Parathyroid adenoma (tissue), 2 donors: ENCODE measurements around the gene WWP2.

Experiments used
- H2AFZ ChIP-seq: fragments of 300-600 bp; sonication (generic); one replicate; pipeline ENCODE4 v1.7.0; 2017; ENCODE audit warnings: antibody characterized with exemption, mild to moderate bottlenecking
- H3K27ac ChIP-seq: fragments of 300-600 bp; sonication (generic); one replicate; pipeline ENCODE4 v1.7.0; 2017
- H3K27me3 ChIP-seq: fragments of 300-600 bp; sonication (generic); one replicate; pipeline ENCODE4 v1.7.0; 2017; ENCODE audit warnings: low read length; ENCODE audit not compliant: control insufficient read depth, insufficient read depth
- H3K36me3 ChIP-seq: fragments of 300-600 bp; sonication (generic); one replicate; pipeline ENCODE4 v1.7.0; 2017; ENCODE audit warnings: low read length; ENCODE audit not compliant: control insufficient read depth, insufficient read depth
- H3K4me1 ChIP-seq: fragments of 300-600 bp; sonication (generic); one replicate; pipeline ENCODE4 v1.7.0; 2017; ENCODE audit warnings: control low read depth
- H3K4me2 ChIP-seq: fragments of 300-600 bp; sonication (generic); one replicate; pipeline ENCODE4 v1.7.0; 2017; ENCODE audit warnings: low read length
- H3K4me3 ChIP-seq: fragments of 300-600 bp; sonication (generic); one replicate; pipeline ENCODE4 v1.7.0; 2017; ENCODE audit warnings: low read depth, low read length
- H3K79me2 ChIP-seq: fragments of 300-600 bp; sonication (generic); one replicate; pipeline ENCODE4 v1.7.0; 2017; ENCODE audit warnings: control low read depth
- H3K9ac ChIP-seq: fragments of 300-600 bp; sonication (generic); one replicate; pipeline ENCODE4 v1.7.0; 2017; ENCODE audit warnings: mild to moderate bottlenecking
- H3K9me3 ChIP-seq: fragments of 300-600 bp; sonication (generic); one replicate; pipeline ENCODE4 v1.7.0; 2017; ENCODE audit warnings: low read length; ENCODE audit not compliant: control insufficient read depth
- CTCF ChIP-seq: fragments of 300-600 bp; sonication (generic); IDR thresholded peaks from one replicate; pipeline ENCODE4 v1.7.0; 2017; ENCODE audit warnings: antibody characterized with exemption, mild to moderate bottlenecking
- donor health status: primary hyperparathyroidism.

Gene WWP2

GRCh38 chr16:69906838-69907401 lies 144.8 kb downstream of the WWP2 start:
- Histone ChIP-seq H3K4me1 (no peaks in the 10 kb centered on the region), H3K9me3 (no peaks in the 10 kb centered on the region), H2AFZ (no peak overlapping the region), H3K4me2 (no peak overlapping the region), H3K36me3 (no peaks in the 10 kb centered on the region), H3K4me3 (no peak overlapping the region), H3K9ac (no peak overlapping the region), H3K27ac (no peak overlapping the region), H3K27me3 (no peaks in the 10 kb centered on the region), H3K79me2 (no peaks in the 10 kb centered on the region)
- TF ChIP-seq CTCF, result no peak

GRCh38 chr16:69909043-69909442 lies 146.9 kb downstream of the WWP2 start:
- no peak overlapping the region for H3K4me2 ChIP-seq
- TF ChIP-seq CTCF, result no peak
- no peak overlapping the region for H2AFZ ChIP-seq
- H3K4me1 ChIP-seq, result no peaks in the 10 kb centered on the region
- H3K4me3 ChIP-seq, result no peak overlapping the region
- H3K9ac ChIP-seq, result no peak overlapping the region
- no peaks in the 10 kb centered on the region for H3K27me3 ChIP-seq
- H3K36me3 ChIP-seq, result no peaks in the 10 kb centered on the region
- H3K79me2 ChIP-seq, result no peaks in the 10 kb centered on the region
- no peak overlapping the region for H3K27ac ChIP-seq
- H3K9me3 ChIP-seq, result no peaks in the 10 kb centered on the region

GRCh38 chr16:69909760-69910159 lies 147.6 kb downstream of the WWP2 start:
- no peaks in the 10 kb centered on the region for H3K4me1 ChIP-seq
- H3K27ac ChIP-seq, result no peak overlapping the region
- no peaks in the 10 kb centered on the region for H3K79me2 ChIP-seq
- H2AFZ ChIP-seq, result no peak overlapping the region
- no peak overlapping the region for H3K9ac ChIP-seq
- no peaks in the 10 kb centered on the region for H3K36me3 ChIP-seq
- no peaks in the 10 kb centered on the region for H3K27me3 ChIP-seq
- no peak overlapping the region for H3K4me2 ChIP-seq
- no peak overlapping the region for H3K4me3 ChIP-seq
- TF ChIP-seq CTCF, result no peak
- no peaks in the 10 kb centered on the region for H3K9me3 ChIP-seq

- Histone ChIP-seq H3K36me3 (no peaks in the 10 kb centered on the region), H3K79me2 (no peaks in the 10 kb centered on the region), H3K27ac (no peak overlapping the region), H3K27me3 (no peaks in the 10 kb centered on the region), H3K4me3 (no peak overlapping the region), H3K9me3 (no peaks in the 10 kb centered on the region), H3K4me1 (no peaks in the 10 kb centered on the region), H2AFZ (no peak overlapping the region), H3K9ac (no peak overlapping the region), H3K4me2 (no peak overlapping the region)
- TF ChIP-seq CTCF, result no peak
Measured at GRCh38 chr16:69910964-69911363, 148.8 kb downstream of the WWP2 start.

GRCh38 chr16:69916462-69916861 lies 154.3 kb downstream of the WWP2 start:
- no peaks in the 10 kb centered on the region for H3K36me3 ChIP-seq
- no peak overlapping the region for H3K4me3 ChIP-seq
- no peak overlapping the region for H3K9ac ChIP-seq
- H3K4me2 ChIP-seq, result no peak overlapping the region
- no peaks in the 10 kb centered on the region for H3K79me2 ChIP-seq
- no peak for TF ChIP-seq CTCF
- H3K27me3 ChIP-seq, result no peaks in the 10 kb centered on the region
- no peaks in the 10 kb centered on the region for H3K4me1 ChIP-seq
- H2AFZ ChIP-seq, result no peak overlapping the region
- H3K27ac ChIP-seq, result no peak overlapping the region
- no peaks in the 10 kb centered on the region for H3K9me3 ChIP-seq
